Fibroblast of the conjunctiva (primary cell): Measurements from ENCODE around the gene CAMSAP1.
"Not testable (repeated sequence)": the region's sequence is repeated elsewhere in the genome, so short reads cannot be mapped to it uniquely, and the experiment has no call there.

Experiments used
- DNase-seq: peaks from one replicate; pipeline ENCODE4 v3.0.0-alpha.2; 2010; ENCODE audit warnings: low read depth

The CAMSAP1 gene

DNA sequence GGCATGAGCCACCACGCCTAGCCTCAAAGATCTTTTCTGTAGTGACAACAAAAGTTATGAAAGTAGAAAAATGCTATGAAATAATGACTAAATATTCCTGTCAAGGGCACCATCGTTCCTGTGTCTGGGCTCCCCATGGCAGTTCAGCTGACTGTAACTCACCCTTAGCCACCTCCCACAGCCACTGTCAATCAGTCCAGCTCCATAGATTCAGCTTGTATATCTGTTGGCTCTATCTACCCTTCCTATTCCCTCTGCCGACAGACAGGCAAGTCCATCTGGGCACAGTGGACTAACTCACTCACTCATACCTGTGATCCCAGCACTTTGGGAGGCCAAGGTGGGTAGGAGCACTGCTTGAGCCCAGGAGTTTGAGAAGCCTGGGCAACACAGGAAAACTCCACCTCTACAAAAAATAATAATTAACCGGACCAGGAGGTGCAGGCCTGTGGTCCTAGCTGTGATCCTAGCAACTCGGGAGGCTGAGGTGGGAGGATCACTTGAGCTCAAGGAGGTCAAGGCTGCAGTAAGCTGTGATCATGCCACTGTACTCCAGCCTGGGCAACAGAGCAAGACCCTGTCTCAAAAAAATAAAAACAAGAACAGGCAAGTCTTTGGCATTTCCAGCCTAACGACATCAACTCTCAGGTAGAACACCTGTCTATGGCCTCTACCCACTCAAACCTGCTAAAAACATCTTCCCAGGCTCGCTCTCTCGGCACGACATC, 6.2 kb downstream of the CAMSAP1 start:
- no peak for DNase-seq

DNA sequence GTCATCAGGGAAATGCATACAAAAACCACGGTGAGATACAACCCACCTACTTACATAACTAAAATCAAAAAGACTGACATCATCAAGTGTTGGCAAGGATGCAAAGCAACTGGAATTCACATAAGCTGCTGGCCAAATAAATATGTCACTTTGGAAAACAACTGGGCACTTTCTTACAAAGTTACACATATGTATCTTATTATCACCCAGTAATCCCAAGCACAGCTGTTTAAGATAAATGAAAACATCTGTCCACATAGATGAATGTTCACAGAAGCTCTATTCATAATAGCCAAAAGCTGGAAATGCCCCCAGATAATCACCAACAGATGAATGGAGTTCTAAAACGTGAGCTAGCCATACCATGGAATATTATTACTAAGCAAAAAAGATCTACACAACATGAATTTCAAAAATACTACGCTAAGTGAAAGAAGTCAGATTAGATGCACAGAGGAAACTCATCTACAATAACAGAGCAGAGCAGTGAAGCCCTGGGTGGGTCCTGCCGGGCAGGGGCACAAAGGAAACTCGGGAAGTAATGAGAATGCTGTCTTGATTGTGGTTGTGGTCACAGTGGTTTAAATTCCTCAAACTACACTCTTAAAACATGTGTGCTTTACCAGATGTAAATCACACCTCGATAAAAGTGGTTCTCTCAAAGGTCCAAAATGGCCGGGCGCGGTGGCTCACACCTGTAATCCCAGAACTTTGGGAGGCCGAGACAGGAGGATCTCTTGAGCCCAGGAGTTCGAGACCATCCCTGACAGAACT, 8.5 kb downstream of the CAMSAP1 start:
- peak; percentile 81 for DNase-seq

DNA sequence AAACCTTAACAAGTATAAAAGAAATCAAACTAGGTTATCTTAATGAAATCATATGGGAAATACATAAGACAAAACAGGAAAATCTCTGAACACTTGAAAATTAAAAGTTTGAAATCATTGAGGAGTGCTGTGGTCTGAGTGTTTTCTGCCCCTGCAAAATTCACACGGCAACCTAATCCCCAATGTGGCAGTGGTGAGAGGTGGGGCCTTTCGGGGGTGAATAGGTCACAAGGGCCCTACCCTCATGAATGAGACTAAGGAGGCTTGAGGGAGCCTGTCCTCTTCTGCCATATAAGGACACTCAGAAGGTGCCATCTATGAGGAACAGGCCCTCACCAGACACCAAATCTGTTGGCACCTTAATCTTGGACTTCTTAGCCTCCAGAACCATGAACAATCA, 10.7 kb downstream of the CAMSAP1 start:
- no peak for DNase-seq

DNA sequence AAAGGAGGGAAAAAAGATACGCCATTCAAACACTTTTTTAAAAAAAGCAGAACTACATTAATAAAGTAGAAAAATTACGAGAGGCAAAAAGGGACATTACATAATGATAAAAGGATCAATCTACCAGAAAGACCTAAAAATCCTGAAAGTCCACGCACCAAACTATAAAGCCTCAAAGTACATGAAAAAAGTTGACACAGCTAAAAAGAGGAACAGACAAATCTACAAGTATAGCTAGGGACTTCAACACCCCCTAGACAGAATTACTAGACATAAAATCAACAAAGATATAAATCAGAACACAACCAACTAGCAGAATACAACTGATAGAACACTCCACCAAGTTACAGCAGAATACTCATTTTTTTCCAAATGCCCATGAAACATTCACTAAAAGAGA, 11.1 kb downstream of the CAMSAP1 start:
- DNase-seq: no peak

DNA sequence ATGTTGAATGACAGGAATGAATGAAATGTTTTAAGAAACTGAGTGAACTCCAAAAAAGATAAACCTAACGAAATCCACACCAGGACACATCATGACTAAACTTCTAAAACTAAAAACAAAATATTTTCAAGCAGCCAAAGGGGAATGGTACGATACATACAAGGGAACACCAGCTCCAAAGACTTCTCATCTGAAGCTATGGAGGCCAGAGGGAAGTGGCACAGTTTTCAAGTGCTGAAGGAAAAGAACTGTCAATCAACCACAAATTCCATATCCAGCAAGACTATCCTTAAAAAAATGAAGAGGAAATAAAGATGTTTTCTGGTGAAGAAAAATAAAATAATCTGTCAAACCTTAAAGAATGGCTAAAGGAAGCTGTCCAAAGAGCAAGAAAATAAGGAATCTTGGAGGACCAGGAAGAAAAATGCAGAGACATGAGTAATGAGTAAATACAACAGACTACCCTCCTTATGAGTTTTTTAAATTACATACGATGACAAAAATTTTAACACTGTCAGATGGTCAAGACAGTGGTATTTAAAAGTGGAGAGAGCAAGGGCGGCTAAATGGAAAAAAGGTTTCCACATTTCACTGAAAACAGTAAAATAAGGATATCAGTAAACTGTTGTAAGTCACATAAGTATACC, 12.0 kb downstream of the CAMSAP1 start:
- DNase-seq: no peak

DNA sequence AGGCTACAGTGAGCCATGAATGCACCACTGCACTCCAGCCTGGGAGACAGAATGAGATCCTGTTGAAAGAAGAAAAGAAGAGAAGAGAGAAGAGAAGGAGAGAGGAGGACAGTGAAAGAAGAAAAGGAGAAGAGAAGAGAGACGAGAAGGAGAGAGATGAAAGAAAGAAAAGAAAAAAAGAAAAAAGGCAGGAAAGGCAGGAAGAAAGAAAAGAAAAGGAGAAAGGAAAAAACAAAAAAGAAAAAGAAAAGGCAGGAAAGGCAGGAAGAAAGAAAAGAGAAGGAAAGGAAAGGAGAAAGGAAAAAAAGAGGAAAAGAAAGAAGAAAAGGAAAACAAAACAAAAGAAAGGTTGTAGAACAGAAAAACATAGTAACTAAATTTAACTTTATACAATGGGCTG, 14.2 kb downstream of the CAMSAP1 start:
- DNase-seq: no peak

DNA sequence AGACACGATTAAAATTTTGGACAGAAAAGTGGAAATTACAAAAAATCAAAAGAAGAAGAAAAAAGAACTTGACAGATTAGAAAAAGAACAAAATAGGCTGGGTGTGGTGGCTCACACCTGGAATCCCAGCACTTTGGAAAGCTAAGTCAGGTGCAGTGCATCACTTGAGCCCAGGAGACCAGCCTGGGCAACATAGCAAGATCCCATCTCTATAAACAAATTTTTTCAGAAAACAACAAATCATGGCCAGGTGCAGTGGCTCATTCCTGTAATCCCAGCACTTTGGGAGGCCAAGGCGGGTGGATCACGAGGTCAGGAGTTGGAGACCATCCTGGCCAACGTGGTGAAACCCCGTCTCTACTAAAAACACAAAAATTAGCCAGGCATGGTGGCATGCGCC, 15.0 kb downstream of the CAMSAP1 start:
- not testable (repeated sequence) for DNase-seq

DNA sequence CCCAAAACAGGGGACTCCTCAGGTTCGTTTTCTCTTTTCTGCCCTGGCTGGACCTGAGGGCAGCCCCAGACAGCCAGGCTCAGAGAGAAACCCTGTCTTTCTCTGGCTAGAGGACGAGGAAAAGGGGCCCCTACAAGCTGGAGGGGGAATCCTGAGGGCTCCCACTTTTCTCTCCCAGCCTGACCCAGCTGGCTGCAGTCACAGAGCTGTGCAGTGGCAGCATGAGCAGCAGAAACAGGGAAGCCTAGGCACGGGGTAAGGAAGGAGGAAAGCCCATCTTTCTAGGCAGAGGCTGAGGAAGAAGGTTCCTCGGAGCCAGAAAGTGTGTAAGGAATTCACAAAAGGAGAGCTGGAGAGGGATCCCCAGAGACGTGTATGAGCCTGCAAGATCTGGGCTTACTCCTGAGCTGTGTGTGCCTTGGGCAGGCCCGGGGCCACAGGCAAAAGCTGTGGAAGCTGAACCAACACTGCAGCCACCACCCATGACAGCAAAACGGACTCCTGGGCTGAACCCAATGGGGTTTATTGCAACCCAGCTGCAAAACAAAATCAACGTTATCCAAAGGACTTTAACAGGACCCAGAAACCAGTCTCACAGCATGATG, 16.2 kb downstream of the CAMSAP1 start:
- DNase-seq: no peak

DNA sequence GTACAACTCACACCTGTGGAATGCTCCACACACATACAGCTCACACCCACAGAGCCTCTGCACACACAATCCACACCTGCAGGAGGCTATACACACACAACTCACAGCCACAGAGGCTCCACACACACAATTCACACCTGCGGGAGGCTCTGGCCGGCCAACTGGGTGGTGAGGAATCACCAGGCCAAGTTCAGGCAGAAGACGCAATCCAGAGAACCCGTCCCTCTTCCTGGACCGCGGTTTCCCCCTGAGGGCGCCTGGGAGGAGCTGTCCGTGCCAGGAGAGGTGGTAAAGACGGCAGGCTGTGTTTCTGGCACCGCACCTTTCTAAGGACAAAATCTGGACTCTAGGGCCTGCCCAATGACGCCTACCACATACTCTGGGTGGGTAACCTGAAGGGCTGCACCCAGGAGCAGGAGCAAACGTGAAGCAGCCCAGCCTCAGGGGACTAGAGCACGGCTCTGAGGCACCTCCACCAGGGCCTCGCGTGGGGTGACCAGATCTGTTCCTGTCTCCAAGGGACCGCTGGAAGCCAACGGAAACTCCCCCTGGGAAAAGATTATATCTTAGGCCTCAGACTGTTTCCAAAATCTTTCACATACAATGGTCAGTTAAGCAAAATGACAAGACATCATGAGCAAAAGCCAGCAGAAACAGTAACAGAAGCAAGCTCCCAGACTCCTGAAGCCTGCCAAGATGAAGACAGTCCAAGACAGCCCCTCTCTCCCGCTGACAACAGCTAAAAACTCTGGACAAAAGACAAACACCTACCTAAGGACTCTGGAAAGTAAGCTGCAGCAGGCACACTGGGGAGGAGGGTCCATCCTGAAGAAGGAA, 16.9 kb downstream of the CAMSAP1 start:
- DNase-seq: no peak

DNA sequence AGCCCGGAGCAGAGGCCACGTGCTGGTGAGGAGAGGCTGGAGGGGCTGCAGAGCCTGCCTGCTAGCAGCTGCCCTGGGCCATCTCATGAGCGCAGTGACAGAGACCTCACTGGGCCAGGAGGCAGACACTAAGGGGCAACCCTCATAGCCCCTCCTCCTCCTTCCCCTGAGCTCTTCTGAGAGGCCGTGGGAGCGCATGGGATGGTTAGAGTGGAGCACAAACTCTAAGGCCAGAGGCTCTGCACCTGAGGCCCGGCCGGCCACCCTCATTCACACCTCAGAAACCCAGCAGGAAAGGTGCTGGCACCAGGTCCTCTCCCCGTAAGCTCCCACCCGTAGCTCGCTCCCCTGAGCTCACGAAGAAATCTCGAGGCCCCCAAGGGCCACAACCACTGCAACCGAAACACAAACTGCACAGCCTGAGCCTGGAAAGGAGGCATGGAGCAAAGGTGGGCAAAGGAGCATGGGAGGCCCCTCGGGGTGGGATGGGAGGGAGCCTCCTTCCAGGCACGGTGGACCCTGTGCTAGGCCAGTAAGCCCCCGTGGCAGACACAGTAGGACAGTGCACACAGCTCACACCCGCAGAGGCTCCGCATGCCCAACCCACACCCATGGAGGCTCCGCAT, 17.7 kb downstream of the CAMSAP1 start:
- DNase-seq: no peak

DNA sequence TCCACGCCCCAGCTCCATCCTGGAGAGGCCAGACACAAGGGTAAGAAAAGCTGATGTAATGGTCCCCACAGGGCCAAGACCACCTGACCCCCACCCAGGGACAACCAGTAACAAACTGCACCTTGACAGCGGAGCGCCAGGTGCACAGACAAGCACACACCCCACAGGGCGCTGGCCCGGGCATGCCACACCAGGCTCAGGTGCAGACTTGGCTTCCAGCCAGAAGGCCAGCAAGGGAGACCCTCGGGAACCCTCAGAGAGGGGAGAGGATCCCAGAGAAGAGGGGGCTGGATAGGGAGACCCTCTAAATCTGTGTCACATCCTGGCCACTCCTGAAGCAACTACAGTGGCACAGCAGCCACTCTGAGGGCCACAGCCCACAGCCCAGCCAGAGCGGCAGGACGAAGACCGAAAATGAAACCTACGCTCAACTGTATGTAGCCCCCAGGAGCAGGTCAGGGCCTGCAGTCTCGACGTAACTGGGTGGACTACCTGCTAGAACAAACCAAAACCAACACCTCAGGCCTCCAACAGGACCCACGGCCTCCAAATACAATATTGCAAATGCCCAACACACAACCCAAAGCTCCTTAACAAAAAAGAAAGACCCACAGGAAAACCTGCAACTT, 18.5 kb downstream of the CAMSAP1 start:
- DNase-seq: no peak

DNA sequence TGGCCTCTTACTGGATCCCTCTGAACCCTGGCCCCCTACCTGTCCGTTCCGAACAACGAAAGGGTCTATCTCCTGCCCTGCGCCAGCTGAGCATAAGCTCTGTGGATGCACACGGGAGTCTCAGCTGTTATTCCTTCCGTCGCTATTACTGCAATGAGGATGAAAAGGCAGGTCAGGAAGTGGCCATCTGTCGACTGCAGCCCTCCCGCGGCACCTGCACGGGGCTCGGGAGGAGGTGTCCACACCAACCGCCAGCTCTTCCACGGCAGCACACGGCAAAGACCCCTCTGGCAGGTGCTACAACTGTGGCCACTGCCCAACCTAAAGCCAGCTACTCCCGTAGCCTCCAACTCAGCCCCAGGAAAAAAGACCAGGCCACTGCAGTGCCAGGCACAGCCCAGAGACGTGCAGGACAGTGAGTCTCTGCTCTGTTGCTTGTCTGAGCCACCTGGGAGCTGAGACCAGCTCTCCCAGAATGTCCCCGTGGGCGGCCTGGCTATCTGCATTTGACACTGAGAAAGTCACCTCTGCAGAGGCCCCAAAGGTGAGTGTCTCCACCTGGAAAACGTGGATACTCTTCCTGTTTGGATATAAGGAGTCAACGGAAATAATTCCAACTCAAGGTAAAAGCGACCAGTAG, 19.1 kb downstream of the CAMSAP1 start:
- no peak for DNase-seq

DNA sequence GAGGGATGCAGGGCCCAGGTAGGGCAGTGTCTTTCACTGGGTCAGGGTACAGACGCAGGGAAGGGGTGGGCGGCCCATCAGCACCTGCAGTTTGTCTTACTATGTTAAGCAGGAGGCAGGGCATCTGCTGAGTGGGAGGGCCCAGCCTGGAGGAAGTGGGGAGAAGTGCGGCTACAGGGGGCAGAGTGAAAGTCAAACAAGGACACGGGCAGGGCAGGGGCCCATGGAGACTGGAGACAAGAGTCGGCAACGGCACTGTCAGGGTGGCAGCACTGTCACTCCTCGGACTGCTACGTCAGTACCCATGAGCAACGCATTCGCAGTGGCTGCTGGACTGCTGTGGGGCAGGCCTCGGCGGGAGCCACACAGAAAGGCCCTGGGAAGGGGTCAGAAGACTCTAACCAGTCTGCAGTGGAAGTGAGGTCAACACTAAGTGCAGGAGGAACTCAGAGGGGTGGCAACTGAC, 19.7 kb downstream of the CAMSAP1 start:
- DNase-seq: no peak

DNA sequence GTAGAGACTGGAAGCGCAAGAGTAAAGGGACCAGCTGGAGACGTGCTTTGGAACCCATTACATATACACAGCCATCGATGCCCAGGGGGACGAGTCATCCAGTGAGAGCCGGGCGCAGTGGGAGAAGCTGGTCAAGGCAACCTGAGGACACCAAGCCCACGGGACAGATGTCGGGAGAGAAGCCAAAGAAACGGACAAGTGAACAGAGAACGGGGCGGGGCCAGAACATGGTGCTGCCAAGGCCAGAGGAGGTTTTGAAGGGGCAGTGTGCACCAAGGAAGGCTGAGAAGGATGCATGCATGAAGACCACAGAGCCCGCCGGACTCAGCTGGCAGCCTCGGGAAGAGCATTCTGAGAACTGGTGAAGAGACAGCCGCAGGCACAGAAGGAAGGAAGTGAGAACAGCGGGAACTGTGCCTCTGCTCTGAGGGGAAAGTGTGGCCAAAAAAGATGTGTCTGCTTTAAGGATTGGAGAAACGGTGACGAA, 20.3 kb downstream of the CAMSAP1 start:
- no peak for DNase-seq

DNA sequence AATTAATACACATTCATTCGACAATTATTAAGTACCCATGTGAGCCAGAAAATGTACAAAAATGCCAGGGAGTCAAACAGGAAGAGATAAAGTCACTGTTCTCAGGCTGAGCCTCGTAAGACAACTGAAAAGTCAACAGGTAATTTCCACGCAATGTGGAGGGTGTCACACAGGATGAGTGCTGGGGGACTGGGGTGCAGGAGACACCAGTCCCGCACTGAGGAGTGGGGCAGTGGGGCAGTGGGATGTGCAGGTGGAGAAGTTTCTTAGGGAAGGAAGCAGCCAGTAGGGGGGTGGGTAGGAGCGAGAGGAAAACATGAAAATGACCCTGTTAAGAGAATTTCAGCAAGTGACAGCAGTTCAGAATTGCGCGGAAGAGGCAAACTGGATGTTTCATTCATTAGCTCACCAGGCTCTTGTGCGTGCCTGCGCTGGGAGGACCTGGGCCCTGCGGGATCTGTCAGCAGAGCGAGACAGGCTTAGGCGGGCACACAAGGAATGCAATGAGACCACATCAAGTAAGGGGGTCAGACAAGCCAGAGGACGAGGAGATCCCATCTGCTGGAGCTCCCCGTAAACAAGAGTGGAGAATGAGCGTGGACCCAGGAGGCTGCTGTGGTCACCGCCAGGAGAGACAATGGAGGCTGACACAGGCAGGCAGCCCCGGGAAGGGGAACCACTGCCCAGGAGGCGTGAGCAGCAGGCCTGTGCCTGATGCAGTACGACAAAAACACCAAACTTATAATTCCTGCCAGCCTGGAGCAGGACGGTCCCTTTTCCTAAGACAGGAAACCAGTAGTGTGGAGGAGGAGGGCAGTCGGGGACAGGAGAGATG, 21.0 kb downstream of the CAMSAP1 start:
- no peak for DNase-seq

DNA sequence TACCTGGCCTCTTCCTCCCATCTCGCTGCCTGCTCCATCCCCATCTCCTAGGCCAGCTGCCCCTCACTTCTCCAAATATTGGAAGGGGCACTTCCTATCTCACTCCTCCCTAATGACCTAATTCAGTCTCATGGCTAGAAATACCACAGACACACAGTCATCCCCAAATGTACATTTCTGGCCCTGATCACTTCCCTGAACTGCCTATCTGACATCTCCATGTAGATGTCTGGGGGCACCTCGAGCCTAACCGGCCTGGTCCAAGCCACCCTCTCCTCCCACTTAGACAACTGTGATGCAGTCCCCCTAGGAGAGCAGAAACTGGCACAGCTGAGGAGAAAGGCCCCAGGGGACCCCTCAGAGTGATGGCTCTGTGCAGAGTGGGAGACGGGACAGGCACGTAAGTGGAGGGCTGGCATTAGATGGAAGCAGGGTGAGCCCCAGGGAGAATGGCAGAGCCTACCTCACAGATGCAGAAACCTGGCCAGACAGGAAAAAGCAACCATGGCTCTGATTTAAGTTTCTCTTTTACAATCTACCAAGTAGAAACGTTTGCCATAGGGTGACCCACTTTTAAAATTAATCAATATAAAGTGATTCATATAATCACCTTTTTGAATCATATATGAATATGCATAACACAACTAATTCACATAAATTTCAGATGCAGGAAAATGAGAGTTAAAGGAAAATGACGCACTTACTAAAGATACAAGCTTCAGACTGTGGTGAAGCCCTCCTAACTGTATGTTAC, 22.1 kb downstream of the CAMSAP1 start:
- DNase-seq: no peak

DNA sequence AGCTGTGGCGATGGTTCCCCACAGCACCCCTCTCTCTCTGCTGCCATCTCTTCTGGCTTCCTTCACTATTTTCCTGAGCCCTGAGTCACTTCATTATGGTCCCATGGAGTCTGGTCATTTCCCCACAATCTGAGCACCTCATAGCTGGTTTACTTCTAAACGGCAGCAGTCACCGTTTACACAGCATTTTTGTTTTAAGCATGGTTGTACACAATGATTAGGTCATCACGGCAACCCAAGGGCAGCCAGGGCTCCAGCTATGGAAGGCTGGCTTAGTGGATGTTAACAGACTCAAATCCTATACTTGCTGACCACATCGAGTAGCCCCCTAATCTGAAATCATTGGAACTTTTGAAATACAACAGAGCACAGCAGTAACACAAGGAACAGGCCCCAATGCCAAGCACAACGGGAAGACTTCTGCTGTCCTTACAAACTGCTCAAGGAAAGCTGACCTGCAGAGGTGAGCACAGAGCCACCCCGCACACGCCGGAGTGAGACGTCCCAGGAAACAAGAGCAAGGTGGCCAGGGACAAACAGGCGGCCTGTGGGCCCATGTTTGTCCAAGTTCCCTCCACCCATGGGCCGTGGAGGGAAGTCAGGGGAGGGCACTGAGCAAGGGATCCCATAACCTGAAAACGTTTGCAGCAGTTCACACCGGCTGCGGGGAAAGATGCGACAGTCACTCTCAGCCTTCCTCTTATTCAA, 22.9 kb downstream of the CAMSAP1 start:
- DNase-seq: no peak
